GM18499 (cell line): Measurements from ENCODE around the gene KCNH4.
A peak's percentile ranks its signal among the peaks of the same experiment; 100 is the strongest.
"Not testable (repeated sequence)": the region's sequence is repeated elsewhere in the genome, so short reads cannot be mapped to it uniquely, and the experiment has no call there.

ENCODE experiments used
- ATAC-seq: cut with Tn5 transposase; IDR thresholded peaks from one replicate; pipeline ENCODE4 v1.9.1; 2021; ENCODE audit warnings: moderate number of reproducible peaks; ENCODE audit not compliant: insufficient read depth, unreplicated experiment

Gene KCNH4

GRCh38 chr17:42197564-42198156 lies 16.7 kb upstream of the KCNH4 start:
- no peak for ATAC-seq

- peak; percentile 65 for ATAC-seq
Measured at GRCh38 chr17:42193969-42194899, 13.3 kb upstream of the KCNH4 start, which contains the start of gene GHDC. GHDC (minus strand) TSS chr17:42194494; CDS start chr17:42193581, 913 bp downstream.

DNA sequence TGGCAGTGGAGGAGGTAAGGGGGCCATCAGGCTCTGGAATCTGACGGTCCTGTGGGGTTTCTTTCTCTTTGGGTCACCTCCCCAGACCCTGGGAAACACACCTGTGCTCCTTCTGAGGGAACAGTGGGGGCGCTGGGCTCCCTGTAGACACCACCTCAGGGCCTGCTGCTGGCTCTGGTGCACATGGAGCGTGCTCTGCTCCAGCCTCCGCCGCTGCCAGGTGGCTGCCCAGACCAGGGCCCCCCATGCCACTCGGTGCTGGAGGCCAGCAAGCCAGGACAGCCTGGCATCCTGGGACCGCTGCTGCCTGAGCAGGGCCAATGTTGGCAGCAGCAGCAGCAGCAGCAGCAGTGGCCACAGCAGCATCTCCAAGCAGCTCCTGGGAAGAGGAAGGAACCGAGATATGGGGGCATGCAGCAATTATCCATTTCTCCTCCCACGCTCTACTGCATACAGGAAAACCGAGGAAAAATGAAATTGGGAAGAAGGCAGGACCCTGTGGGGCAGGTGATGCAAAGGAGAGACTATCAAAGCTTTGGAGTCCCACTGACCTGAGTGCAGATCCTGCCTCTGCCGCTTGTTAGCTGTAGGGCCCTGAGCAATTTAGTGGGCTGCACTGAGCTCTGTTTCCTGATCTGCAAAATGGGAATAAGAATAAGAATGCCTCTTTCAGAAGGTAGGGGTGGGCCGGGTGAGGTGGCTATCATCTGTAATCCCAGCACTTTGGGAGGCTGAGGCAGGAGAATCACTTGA lies 12.4 kb upstream of the KCNH4 start:
- no peak for ATAC-seq

- no peak for ATAC-seq
Measured at GRCh38 chr17:42192189-42193126, 11.5 kb upstream of the KCNH4 start.

DNA sequence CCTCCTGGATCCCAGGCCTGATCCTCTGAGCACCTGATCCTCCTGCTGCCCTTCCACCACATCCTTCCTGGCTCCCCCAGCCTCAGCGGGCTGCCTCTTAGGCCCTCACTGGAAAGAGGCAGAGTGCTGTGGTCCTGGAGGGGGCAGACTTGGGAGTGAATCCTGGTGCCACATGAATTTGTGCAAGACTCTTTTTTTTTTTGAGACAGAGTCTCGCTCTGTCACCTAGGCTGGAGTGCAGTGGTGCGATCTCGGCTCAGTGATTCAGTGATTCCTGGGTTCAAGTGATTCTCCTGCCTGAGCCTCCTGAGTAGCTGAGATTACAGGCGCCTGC lies 10.3 kb upstream of the KCNH4 start:
- ATAC-seq: no peak

DNA sequence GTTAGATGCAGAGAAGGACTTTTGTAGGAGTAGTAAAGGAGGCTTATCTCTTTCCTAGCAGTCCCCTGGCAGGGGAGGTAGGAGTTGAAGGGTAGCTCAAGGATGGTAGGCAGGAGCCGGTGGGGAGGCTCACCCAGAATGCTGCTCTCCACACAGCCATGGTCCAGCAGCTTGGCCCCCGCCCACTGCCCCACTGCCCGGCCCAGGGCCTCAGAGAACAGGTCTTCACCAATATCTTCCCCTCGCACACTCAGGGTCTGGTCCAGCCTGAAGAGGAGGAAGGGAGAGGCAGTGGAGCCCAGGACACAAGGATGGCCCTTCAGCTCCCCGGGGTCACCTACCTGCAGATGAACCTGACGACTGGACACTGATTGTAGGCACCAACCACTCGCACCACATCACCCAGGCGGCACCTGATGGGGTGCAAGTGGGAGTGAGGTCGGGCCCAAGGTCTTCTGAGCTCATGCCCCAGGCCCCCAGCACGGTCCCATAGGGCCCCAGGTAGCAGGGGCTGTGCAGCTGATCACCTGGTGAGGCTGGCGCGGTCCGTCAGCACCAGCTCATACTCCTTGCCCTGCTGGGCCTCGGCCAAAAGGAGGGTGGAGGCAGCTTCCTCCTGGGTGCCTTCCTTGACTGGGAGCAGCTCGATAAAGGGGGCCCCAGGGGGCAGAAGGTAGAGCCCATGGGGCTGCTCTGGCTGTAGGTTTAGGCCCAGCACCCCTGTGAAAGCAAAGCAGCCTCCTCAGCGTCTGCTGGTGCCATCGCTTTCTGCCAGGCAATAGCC lies 9.7 kb upstream of the KCNH4 start:
- ATAC-seq: no peak

- no peak for ATAC-seq
Measured at GRCh38 chr17:42189651-42189965, 8.7 kb upstream of the KCNH4 start.

DNA sequence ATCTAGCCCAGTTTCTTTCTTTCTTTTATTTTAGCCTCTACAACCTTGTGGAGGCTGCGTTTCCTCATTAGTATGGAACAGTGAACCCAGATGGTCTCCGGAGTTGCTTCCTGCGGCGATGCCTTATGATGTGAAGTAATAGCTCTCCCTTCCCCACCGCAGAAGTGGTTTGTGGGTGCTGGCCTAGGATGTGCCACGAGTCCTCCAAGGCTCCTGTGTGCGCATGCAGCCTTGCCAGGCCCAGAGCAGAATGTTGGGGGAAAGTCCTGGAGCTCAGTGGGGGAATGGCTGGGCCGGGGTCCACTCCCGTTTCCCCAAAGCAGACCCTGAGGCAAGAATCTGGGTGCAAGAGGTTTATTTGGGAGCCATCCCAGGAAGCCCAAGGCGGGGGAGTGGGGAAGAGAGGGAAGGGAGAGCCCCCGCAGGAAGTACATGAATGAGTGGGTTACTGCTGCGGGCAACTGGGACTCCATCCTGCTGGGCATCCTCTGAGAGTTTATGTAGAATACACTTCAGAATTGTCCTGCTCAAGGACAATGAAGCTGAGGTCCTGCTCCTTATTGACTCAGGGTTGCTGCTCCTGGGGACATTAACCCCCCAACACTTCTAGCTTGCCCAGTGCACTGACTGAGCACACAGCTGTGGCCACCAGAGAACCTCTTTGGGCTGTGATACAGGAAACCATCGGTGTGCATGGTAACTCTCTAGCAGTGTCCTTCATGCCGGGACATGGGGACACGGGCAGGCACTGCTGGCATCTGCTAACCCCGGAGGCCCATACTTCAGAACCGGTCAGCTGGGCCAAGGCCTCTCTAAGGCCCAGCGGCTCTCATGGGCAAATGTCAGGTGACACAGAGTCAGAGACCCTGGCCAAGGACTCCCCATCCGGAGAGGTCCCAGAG lies 8.1 kb upstream of the KCNH4 start:
- ATAC-seq: no peak

- no peak for ATAC-seq
Measured at GRCh38 chr17:42187833-42188232, 6.9 kb upstream of the KCNH4 start.

DNA sequence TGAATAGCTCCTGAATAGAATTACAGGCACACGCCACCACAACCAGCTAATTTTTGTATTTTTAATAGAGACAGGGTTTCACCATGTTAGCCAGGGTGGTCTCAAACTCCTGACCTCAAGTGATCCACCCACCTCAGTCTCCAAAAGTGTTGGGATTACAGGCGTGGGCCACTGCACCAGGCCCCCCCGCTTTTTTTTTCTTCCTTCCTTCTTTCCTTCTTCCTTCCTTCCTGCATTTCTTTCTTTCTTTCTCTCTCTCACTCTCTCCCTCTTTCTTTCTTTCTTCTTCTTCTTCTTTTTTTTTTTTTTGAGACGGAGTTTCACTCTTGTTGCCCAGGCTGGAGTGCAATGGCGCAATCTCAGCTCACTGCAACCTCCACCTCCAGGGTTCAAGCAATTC lies 5.2 kb upstream of the KCNH4 start:
- not testable (repeated sequence) for ATAC-seq

GRCh38 chr17:42185621-42185930 lies 4.6 kb upstream of the KCNH4 start:
- ATAC-seq: no peak

DNA sequence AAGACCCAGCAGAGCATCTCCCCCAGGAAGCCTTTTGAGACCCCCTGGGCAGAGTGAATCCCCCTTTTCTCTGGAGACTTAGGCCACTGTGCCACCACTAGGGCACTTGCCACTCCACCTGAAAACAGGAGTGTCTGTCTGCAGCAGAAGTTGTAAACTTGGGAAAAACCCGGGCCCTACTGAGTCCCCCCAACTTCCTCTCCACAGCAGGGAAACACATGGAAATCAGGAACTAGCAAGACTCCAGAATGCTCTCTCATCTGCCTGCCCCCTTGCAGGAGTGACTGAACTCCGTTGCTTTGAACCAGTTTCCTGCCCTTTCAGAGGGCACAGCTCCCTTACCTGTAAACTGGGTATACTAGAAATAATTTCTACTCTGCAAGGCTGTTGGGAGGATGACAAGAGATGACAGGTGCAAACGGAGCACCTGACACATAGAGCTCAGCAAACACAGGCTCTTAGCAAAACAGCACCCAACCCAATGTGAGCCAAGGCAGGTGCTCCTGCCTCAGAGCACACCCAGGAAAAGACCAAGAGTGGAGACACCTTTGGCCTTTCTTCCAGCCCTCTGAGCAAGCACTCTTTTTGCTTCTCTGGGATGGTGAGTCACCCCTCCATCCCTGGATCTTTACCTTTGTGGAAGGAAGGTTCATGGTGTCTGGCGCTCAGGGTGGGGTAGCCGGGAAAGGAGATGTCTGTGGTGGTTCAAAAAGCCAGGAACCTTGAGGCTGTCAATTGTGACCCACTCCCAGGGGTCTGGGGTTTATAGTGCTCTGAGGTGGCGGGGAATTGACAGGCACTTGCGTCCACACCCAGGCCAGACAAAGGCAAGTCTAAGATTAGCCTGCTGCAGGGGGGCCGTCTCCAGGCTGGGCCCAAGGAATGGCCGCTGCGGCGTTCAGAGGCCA lies 4.0 kb upstream of the KCNH4 start, which contains the start of gene HCRT:
Gene HCRT, minus strand, starts transcription at position 740 of the 908 bp plus-strand sequence. Its CDS starts 87 bp downstream, at position 653.
- ATAC-seq: no peak

DNA sequence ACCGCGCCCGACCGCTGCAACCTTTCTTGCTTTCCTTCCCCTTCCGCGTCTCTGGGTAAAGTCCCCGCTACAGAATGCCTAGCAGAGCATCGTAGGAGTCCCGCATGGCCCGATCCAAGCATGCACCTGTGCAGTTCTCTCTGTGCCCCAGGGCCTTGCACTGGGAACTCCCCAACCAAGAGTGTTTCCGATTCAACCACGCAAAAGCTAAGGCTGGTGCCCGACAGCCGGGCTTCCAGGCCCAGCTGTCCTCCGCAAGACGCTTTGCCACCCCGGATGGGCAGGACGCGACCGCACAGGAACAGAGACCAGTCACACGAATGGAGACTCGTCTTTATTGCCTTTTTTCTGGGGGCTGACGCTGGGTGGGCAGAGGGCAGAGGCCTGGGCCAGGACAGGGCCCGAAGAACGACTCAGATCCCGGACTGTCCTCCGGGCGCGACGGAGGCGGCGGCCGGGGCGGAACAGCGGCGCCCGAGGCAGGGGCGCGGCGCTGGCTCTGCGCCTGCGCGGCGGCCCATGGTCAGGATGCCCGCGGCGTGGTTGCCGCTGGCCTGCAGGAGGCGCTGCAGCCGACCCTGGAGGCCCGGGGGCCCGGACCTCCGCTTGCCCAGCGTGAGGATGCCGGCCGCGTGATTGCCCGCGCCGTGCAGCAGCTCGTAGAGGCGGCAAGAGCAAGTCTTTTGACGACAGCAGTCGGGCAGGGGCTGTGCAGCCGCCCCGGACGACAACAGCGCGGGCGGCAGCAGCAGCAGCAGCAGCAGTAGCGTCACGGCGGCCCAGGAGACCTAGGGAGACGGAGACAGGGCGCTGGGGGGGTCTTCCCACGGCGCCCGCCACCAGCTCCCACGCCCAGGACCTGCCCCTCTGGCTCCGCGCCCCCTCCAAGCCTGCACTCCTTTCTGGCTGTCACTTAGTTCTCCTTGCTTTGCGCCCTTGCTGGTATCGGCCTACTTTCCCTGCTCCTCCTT lies 3.1 kb upstream of the KCNH4 start:
- ATAC-seq: no peak

- ATAC-seq: no peak
Measured at GRCh38 chr17:42182927-42183734, 2.2 kb upstream of the KCNH4 start.

DNA sequence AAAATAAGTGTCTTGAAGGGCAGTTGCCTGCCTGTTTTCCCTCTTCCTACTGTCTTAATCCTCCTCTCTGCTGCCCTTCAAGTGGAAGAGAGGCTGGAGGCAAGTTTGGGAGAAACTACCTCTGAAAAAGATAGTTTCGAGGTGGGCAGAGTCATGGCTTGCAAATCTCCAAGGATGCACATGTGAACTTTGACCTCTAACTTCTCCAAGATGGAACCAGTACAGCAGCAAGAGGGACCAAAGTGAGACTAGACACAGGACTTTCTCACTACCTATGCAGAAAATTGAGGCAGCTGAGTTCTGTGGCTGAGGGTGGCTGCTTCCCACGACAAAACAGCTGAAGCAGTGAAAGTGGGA lies 887 bp upstream of the KCNH4 start:
- ATAC-seq: no peak
